ENCODE results near the gene MPHOSPH9.

The MPHOSPH9 gene

DNA sequence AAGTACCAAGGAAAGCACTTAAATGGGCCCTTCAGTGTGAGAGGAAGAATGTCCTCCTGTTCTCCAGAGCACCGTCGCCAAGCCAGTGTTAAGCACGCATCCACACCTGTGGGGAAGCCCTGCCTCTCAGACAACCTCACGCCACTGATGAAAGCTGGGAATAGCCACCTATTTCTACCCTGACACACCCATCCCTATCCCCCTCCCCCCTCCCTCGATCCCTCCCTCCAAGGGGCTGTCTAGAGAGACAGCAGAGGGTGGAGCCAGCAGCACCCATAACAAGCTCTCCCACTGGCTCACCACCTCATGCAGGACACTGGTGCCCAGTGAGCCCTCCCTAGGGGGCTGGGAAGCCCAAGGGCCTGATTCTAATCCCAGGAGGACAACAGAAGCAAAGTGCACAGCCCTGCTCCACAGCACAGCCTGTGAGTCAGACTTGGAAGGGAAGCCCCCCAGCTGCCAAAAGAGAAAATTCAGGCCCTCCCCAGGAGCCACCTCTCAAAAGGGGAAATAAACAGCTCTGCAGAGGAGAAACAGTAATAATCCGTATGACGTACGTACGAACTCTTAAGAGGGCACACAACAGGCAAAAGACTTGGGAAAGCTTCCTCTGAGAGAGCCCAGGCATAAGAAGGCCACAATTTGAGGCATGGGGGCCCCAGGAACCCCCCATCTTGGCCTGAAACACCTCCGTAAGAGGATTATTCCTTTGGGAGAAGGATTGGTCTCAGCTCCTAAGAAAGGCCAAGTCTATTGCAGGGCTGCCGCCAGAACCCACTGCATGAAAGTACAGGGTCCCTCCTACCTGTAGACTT, 89.8 kb downstream of the MPHOSPH9 start:
- no peak for DNase-seq (ENCODE audit: low read depth)
- no peak overlapping the region for H3K4me3 ChIP-seq (ENCODE audit: low read depth, low read length)

DNA sequence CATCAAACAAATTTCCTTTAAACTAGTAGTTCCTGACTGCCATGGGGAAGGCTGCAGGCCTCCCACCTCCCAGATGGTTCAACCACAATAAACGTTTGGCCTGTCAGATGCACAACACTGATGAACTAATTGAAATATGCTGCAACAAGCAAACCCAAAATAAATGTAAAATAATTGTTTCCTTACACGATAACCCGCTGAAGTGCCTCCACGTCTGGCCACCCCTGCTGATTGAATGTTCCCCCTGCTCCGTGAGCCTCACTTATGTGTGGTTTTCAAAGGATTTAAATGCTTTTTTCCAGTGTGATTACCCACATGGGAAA, 90.5 kb downstream of the MPHOSPH9 start:
- TF ChIP-seq, protein P1, sequence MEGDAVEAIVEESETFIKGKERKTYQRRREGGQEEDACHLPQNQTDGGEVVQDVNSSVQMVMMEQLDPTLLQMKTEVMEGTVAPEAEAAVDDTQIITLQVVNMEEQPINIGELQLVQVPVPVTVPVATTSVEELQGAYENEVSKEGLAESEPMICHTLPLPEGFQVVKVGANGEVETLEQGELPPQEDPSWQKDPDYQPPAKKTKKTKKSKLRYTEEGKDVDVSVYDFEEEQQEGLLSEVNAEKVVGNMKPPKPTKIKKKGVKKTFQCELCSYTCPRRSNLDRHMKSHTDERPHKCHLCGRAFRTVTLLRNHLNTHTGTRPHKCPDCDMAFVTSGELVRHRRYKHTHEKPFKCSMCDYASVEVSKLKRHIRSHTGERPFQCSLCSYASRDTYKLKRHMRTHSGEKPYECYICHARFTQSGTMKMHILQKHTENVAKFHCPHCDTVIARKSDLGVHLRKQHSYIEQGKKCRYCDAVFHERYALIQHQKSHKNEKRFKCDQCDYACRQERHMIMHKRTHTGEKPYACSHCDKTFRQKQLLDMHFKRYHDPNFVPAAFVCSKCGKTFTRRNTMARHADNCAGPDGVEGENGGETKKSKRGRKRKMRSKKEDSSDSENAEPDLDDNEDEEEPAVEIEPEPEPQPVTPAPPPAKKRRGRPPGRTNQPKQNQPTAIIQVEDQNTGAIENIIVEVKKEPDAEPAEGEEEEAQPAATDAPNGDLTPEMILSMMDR (IDR thresholded peaks at IDR 0.05; ENCODE audit: low read depth, low read length, missing control alignments), result no peak
- DNase-seq (ENCODE audit: low read depth), result no peak
- H3K4me3 ChIP-seq (ENCODE audit: low read depth, low read length), result no peak overlapping the region

More for the DNA sequence above, 89.8 kb downstream of the MPHOSPH9 start:
- TF ChIP-seq, protein P1 (IDR thresholded peaks at IDR 0.05; ENCODE audit: low read depth, low read length, missing control alignments), result no peak

DNA sequence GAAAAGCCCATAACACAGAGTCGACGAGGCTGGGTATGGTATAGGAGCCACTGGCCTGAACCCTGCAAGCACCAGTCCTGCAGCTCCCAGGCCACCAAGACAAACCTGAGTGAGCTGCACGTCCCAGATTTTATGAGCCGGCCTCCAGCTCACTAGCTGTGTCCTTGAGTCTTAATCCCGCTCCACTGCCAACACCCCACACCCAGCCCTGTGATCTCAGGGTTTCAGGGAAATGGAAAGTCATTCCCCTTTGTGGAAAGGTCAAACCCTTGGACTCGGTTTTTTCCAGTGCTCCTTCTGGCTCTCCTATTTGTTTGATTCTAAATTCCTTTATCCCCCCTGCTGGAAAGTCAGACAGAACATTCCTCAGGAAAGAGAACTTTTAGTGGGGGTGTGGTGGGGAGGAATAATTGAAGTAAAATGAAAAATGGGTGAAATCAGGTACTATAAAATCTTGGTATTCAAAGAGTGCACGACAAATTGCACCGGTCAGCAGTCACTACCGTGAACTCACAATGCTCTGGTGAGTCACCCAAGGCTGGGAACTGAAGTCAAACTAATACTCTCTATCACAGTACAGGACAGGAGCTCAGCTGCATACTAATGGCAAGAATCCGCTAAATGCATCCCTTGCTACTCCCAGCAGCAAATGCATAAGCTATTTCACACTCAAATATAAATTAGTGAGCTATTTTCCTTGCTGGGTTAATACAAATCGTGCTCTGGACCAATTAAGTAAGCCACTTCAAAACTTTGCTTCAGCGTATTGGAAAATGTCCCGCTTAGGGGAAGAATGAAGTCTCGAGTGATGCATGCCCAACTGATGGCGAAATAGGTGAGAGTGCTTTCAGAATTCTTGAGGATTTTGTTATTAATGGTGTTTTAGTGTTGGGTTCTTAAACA, 91.1 kb downstream of the MPHOSPH9 start:
- no peak for DNase-seq (ENCODE audit: low read depth)
- H3K4me3 ChIP-seq (ENCODE audit: low read depth, low read length), result no peak overlapping the region
- TF ChIP-seq, protein P1 (IDR thresholded peaks at IDR 0.05; ENCODE audit: low read depth, low read length, missing control alignments), result no peak

DNA sequence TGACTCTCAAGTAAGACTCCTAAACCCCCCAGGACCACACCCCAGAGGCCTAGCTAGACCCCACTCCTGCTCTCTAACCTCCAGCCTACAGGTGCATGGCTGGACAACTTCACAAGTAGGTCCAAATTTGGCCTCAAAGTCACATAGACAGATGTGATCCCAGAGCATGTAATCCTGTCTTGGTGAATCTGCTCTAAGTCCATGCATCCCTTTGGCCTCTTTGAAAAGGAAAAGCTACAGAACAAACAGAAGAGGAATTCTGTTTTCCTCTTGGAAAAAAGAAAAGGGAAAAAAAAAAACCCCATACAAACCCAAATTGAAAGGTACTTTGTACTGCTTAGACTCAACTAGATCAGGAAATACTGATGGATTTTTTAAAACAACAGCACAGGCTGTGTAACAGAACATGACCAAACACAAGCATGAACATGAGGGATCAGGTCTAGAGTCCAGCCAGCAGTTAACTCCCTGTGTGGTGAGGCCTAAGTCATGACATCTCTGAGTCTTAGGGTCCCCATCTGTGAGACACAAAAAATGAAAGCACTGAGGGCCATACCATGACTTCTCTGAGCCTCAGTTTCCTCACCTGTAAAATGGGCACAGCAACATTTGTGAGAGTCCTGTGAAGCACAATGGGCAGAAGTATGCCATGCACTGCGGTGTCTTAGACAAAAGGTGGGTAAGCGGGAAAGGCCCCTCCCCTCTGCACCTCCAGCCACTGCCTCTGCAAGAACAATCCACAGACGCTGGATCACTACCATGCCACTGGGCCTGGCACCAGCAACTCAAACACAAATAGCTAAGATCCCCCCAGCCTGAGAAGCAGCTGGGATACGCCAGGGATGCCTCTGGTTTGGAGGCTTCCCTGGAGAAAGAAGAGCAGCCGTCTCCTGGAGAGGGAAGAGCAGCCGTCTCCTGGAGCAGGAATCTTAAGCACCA, 92.0 kb downstream of the MPHOSPH9 start:
- TF ChIP-seq, protein P1 (IDR thresholded peaks at IDR 0.05; ENCODE audit: low read depth, low read length, missing control alignments), result no peak
- no peak overlapping the region for H3K4me3 ChIP-seq (ENCODE audit: low read depth, low read length)
- no peak for DNase-seq (ENCODE audit: low read depth)

DNA sequence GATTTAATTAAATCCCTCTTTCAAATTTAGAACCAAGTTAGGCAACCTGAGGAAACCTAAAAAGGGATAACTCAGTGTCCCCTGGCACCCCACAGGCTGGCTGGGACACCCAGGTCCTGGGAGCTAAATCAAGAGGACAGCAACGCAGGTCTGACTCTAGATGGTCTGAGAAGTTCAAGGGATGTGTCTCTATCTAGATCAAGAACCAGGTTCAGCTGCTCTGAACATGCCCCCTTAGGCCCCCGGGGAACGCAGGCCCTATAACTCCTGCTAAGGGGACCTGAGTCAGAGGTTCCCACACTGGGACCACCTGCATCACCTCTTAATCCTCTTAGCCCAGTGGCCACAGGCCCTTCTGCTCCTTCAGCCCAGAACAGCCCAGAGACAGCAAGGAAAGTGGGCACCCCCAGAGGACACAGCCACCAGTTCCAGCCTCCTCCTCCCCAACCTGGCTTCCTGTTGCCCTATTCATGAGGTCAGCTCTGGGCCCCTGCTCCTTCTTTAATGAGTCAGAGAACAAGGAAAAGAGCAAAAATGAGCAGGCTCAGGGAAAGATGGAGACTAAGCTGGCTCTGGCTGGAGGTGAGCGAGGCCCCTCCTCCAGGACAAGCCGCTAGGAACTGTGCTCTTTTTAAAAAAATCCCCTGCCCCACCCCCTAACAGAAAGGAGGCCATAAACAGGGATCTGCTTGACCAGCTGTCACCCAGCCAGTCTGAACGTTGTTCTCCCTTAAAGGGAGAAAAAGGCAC, 92.8 kb downstream of the MPHOSPH9 start:
- no peak for DNase-seq (ENCODE audit: low read depth)
- H3K4me3 ChIP-seq (ENCODE audit: low read depth, low read length), result no peak overlapping the region
- TF ChIP-seq, protein P1 (IDR thresholded peaks at IDR 0.05; ENCODE audit: low read depth, low read length, missing control alignments), result no peak

DNA sequence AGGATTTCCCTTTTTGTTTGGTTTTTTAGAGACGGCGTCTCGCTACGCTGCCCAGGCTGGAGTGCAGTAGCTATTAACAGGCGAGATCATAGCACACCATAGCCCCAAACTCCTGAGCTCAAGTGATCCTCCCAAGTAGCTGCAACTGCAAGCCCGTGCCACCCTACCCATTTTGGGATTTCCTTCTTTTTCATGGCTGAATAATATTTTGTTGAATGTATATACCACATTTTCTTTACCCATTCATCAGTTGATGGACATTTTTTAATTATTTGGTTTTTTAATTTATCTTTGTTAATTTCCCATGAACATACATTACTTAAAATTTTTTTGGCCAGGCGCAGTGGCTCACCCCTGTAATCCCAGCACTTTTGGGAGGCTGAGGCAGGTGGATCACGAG, 97.3 kb downstream of the MPHOSPH9 start:
- TF ChIP-seq, protein P1 (IDR thresholded peaks at IDR 0.05; ENCODE audit: low read depth, low read length, missing control alignments), result no peak
- no peak for DNase-seq (ENCODE audit: low read depth)

More for the DNA sequence above, 97.3 kb downstream of the MPHOSPH9 start:
- H3K4me3 ChIP-seq (ENCODE audit: low read depth, low read length), result no peak overlapping the region

Measured in GM12864 (cell line).